H9 (cell line): ENCODE measurements around the gene OGFR. TPM values are rescaled to one million over a fixed set of nuclear protein-coding genes. Genes with fewer than 3 reads are reported as not detected.

Source experiments
- DNase-seq: peaks from one replicate; pipeline ENCODE4 v3.0.0-alpha.2; 2017
- H2AFZ ChIP-seq: one replicate; pipeline ENCODE4 v1.6.1; 2013; ENCODE audit warnings: mild to moderate bottlenecking, low read length, control low read depth, moderate library complexity
- H2AK5ac ChIP-seq: 2 replicates; pipeline ENCODE4 v1.6.1; 2013; ENCODE audit warnings: low read length, control low read depth, mixed read lengths; ENCODE audit not compliant: insufficient read length
- H2BK120ac ChIP-seq: one replicate; pipeline ENCODE4 v1.6.1; 2013; ENCODE audit warnings: low read depth, mild to moderate bottlenecking, low read length, control low read depth, inconsistent platforms; ENCODE audit not compliant: poor library complexity, severe bottlenecking
- H2BK12ac ChIP-seq: 2 replicates; pipeline ENCODE4 v1.6.1; 2013; ENCODE audit warnings: low read length, control low read depth, mixed read lengths, low read depth; ENCODE audit not compliant: insufficient read length
- H2BK15ac ChIP-seq: 2 replicates; pipeline ENCODE4 v1.6.1; 2013; ENCODE audit warnings: low read depth, low read length, control low read depth
- H2BK20ac ChIP-seq: one replicate; pipeline ENCODE4 v1.6.1; 2013; ENCODE audit warnings: low read depth, mild to moderate bottlenecking, low read length, control low read depth, inconsistent platforms; ENCODE audit not compliant: poor library complexity, severe bottlenecking
- H2BK5ac ChIP-seq: 2 replicates; pipeline ENCODE4 v1.6.1; 2013; ENCODE audit warnings: low read length, control low read depth, mixed read lengths; ENCODE audit not compliant: insufficient read length
- H3K14ac ChIP-seq: 2 replicates; pipeline ENCODE4 v1.6.1; 2013; ENCODE audit warnings: low read length, control low read depth; ENCODE audit not compliant: insufficient read depth
- H3K18ac ChIP-seq: 2 replicates; pipeline ENCODE4 v1.6.1; 2013; ENCODE audit warnings: low read depth, mild to moderate bottlenecking, mixed read lengths, low read length, control low read depth; ENCODE audit not compliant: insufficient read length
- H3K23ac ChIP-seq: 2 replicates; pipeline ENCODE4 v1.6.1; 2013; ENCODE audit warnings: low read length, control low read depth, mixed read lengths, low read depth; ENCODE audit not compliant: insufficient read length
- H3K23me2 ChIP-seq: 2 replicates; pipeline ENCODE4 v1.6.1; 2013; ENCODE audit warnings: low read depth, mild to moderate bottlenecking, mixed read lengths, low read length, control low read depth; ENCODE audit not compliant: insufficient read length, poor library complexity, severe bottlenecking
- H3K27ac ChIP-seq: 2 replicates; pipeline ENCODE4 v1.5.1; 2013; ENCODE audit warnings: low read length, control low read depth, mixed read lengths, low read depth; ENCODE audit not compliant: insufficient read length
- H3K27me3 ChIP-seq: 2 replicates; pipeline ENCODE4 v1.6.1; 2013; ENCODE audit warnings: low read length, control low read depth, inconsistent platforms; ENCODE audit not compliant: insufficient read depth
- H3K4ac ChIP-seq: 2 replicates; pipeline ENCODE4 v1.6.1; 2013; ENCODE audit warnings: low read depth, mild to moderate bottlenecking, control low read depth, inconsistent platforms, low read length, moderate library complexity
- H3K4me1 ChIP-seq: 2 replicates; pipeline ENCODE4 v1.6.1; 2013; ENCODE audit warnings: low read length, control low read depth, inconsistent platforms; ENCODE audit not compliant: insufficient read depth
- H3K4me2 ChIP-seq: 2 replicates; pipeline ENCODE4 v1.6.1; 2013; ENCODE audit warnings: low read length, control low read depth, mixed read lengths; ENCODE audit not compliant: insufficient read length, insufficient read depth
- H3K56ac ChIP-seq: 2 replicates; pipeline ENCODE4 v1.6.1; 2013; ENCODE audit warnings: low read depth, mild to moderate bottlenecking, mixed read lengths, low read length, control low read depth; ENCODE audit not compliant: insufficient read length
- H3K79me1 ChIP-seq: 2 replicates; pipeline ENCODE4 v1.6.1; 2013; ENCODE audit warnings: low read depth, mild to moderate bottlenecking, moderate library complexity, low read length, control low read depth, inconsistent platforms; ENCODE audit not compliant: insufficient read depth, poor library complexity, severe bottlenecking
- H3K79me2 ChIP-seq: 2 replicates; pipeline ENCODE4 v1.6.1; 2013; ENCODE audit warnings: low read length, control low read depth, inconsistent platforms; ENCODE audit not compliant: insufficient read depth
- H3K9ac ChIP-seq: 2 replicates; pipeline ENCODE4 v1.6.1; 2013; ENCODE audit warnings: low read length, control low read depth, mixed read lengths; ENCODE audit not compliant: insufficient read length; ENCODE audit errors: extremely low read depth
- H3K9me3 ChIP-seq: one replicate; pipeline ENCODE4 v1.6.1; 2013; ENCODE audit warnings: low read depth, low read length, inconsistent platforms; ENCODE audit not compliant: control insufficient read depth
- H3T11ph ChIP-seq: one replicate; pipeline ENCODE4 v1.6.1; 2013; ENCODE audit warnings: mild to moderate bottlenecking, low read length, control low read depth, inconsistent platforms
- H4K20me1 ChIP-seq: one replicate; pipeline ENCODE4 v1.6.1; 2013; ENCODE audit not compliant: control insufficient read depth, insufficient read length, insufficient read depth
- H4K5ac ChIP-seq: 2 replicates; pipeline ENCODE4 v1.6.1; 2013; ENCODE audit warnings: low read depth, mild to moderate bottlenecking, mixed read lengths, low read length, control low read depth; ENCODE audit not compliant: insufficient read length
- H4K8ac ChIP-seq: replicated peaks from 2 replicates; pipeline ENCODE4 v1.6.1; 2013; ENCODE audit warnings: low read length, control low read depth, mixed read lengths, low read depth; ENCODE audit not compliant: insufficient read length
- H4K91ac ChIP-seq: 2 replicates; pipeline ENCODE4 v1.6.1; 2013; ENCODE audit warnings: low read depth, mild to moderate bottlenecking, moderate library complexity, mixed read lengths, low read length, control low read depth; ENCODE audit not compliant: insufficient read length
- H3K27ac Mint-ChIP-seq, 3 experiments: 2 replicates in 2 of 3; 3 replicates in 1 of 3; pipeline ENCODE4 v1.8.0; 2020 to 2021; ENCODE audit warnings: mixed read lengths in 3 of 3, mild to moderate bottlenecking in 1 of 3, moderate library complexity in 1 of 3
- H3K27me3 Mint-ChIP-seq: 2 replicates; pipeline ENCODE4 v1.8.0; 2021; ENCODE audit warnings: low read depth, mild to moderate bottlenecking, moderate library complexity, mixed read lengths
- H3K36me3 Mint-ChIP-seq, 3 experiments: 2 replicates in 2 of 3; 3 replicates in 1 of 3; pipeline ENCODE4 v1.8.0; 2020 to 2021; ENCODE audit warnings: low read depth in 3 of 3, mixed read lengths in 3 of 3; ENCODE audit not compliant: insufficient read depth in 1 of 3
- H3K4me1 Mint-ChIP-seq, 2 experiments: 2 replicates each; pipeline ENCODE4 v1.8.0; 2020; ENCODE audit warnings: mixed read lengths in 2 of 2
- H3K4me3 Mint-ChIP-seq, 2 experiments: 2 replicates in 1 of 2; 3 replicates in 1 of 2; pipeline ENCODE4 v1.8.0; 2020 to 2021; ENCODE audit warnings: mild to moderate bottlenecking in 2 of 2, mixed read lengths in 2 of 2, moderate library complexity in 1 of 2
- H3K9me3 Mint-ChIP-seq, 2 experiments: 2 replicates in 1 of 2; 3 replicates in 1 of 2; pipeline ENCODE4 v1.8.0; 2020; ENCODE audit warnings: mild to moderate bottlenecking in 2 of 2, mixed read lengths in 2 of 2, moderate library complexity in 1 of 2
- CTCF ChIP-seq: fragments of 200-600 bp; sonication (generic); conservative IDR thresholded peaks from 3 replicates; pipeline ENCODE4 v1.8.0; 2021; ENCODE audit warnings: antibody characterized with exemption, mild to moderate bottlenecking
- WGBS: extraction: QIAGEN DNeasy Blood & Tissue Kit; methylation state at CpG from one replicate; pipeline ENCODE4 v1.1.7; 2013; ENCODE audit warnings: missing lambda C conversion rate, low lambda C conversion rate, mixed read lengths; ENCODE audit not compliant: insufficient read length; ENCODE audit errors: extremely low coverage; 5-methylcytosine and 5-hydroxymethylcytosine counted together
- total RNA-seq: library from RNA; stranded (reverse); gene quantifications from 2 replicates; pipeline ENCODE4 v1.2.1, GENCODE V29; 2021

Gene OGFR
- total RNA-seq, 1 experiment from 2014 or later: 33.1 TPM

GRCh38 chr20:62820962-62821725, 16.5 kb downstream of the OGFR start:
- no peaks in the 10 kb centered on the region for H3K79me1 ChIP-seq
- H2BK15ac ChIP-seq: no peak overlapping the region
- H3K14ac ChIP-seq: no peak overlapping the region
- no peak overlapping the region for H3K4me2 ChIP-seq
- H3K18ac ChIP-seq: no peak overlapping the region
- no peak overlapping the region for H2BK20ac ChIP-seq
- H3K4me1 Mint-ChIP-seq: peaks cover 10 to 14% of the 10 kb centered on the region in 2 experiments
- no peak overlapping the region for H3K27ac Mint-ChIP-seq
- no peak overlapping the region for H3K23ac ChIP-seq
- H2AFZ ChIP-seq: no peak overlapping the region
- no peak overlapping the region for H3K9ac ChIP-seq
- no peak overlapping the region for H2AK5ac ChIP-seq
- H3K27ac ChIP-seq: no peak overlapping the region
- peaks cover 8% of the 10 kb centered on the region for H3K23me2 ChIP-seq
- H4K8ac ChIP-seq: no peak overlapping the region
- no peak for DNase-seq
- no peaks in the 10 kb centered on the region for H3K9me3 ChIP-seq
- H3T11ph ChIP-seq: no peak overlapping the region
- H3K27me3 Mint-ChIP-seq: no peaks in the 10 kb centered on the region
- WGBS: no CpG with 5 or more reads among the region's 19 CpGs
- H3K4me1 ChIP-seq: no peaks in the 10 kb centered on the region; the same call in 1 of the 2 replicates
- H4K5ac ChIP-seq: no peak overlapping the region
- H3K79me2 ChIP-seq: no peaks in the 10 kb centered on the region
- H2BK12ac ChIP-seq: no peak overlapping the region
- H3K4me3 Mint-ChIP-seq: no peak overlapping the region
- no peak overlapping the region for H3K4ac ChIP-seq
- H3K36me3 Mint-ChIP-seq: peaks cover 0 to 5% (median 0%) of the 10 kb centered on the region in 3 experiments; a peak in 1 of 7 replicates
- H4K91ac ChIP-seq: no peak overlapping the region
- no peaks in the 10 kb centered on the region for H3K9me3 Mint-ChIP-seq
- H3K27me3 ChIP-seq: no peaks in the 10 kb centered on the region
- no peaks in the 10 kb centered on the region for H4K20me1 ChIP-seq
- no peak overlapping the region for H2BK5ac ChIP-seq
- TF ChIP-seq CTCF: no peak
- H3K56ac ChIP-seq: no peak overlapping the region
- no peak overlapping the region for H2BK120ac ChIP-seq
